ENCODE results near the gene ELSPBP1. TPM values are rescaled to one million over a fixed set of nuclear protein-coding genes. Genes with fewer than 3 reads are reported as not detected.
"Not testable (repeated sequence)": the region's sequence is repeated elsewhere in the genome, so short reads cannot be mapped to it uniquely, and the experiment has no call there.

The ELSPBP1 gene
- total RNA-seq, 2 experiments from 2014 or later = not detected

GRCh38 chr19:48051335-48052033 is 57.1 kb downstream of the ELSPBP1 start:
- ATAC-seq (no peak), DNase-seq (no peak)
- no peak overlapping the region for H3K4me3 Mint-ChIP-seq
- H3K27me3 Mint-ChIP-seq = no peaks in the 10 kb centered on the region
- intact Hi-C loops (cut with DNase I, micrococcal nuclease) = no loop called here
- no peaks in the 10 kb centered on the region for H3K4me1 Mint-ChIP-seq
- H3K9me3 Mint-ChIP-seq (ENCODE audit: low read depth) = no peaks in the 10 kb centered on the region
- CTCF ChIA-PET = no interaction called here
- H3K27ac Mint-ChIP-seq = no peak overlapping the region
- peaks cover 4% of the 10 kb centered on the region for H3K36me3 Mint-ChIP-seq (ENCODE audit: low read depth)
- POLR2A ChIA-PET = no interaction called here

GRCh38 chr19:48053076-48053475 is 58.6 kb downstream of the ELSPBP1 start:
- intact Hi-C loops (cut with DNase I, micrococcal nuclease) = no loop called here
- Mint-ChIP-seq H3K27ac (no peak overlapping the region), H3K9me3 (ENCODE audit: low read depth) (no peaks in the 10 kb centered on the region), H3K4me3 (no peak overlapping the region), H3K4me1 (no peaks in the 10 kb centered on the region), H3K36me3 (ENCODE audit: low read depth) (peaks cover 4% of the 10 kb centered on the region), H3K27me3 (no peaks in the 10 kb centered on the region)
- ChIA-PET CTCF (interaction anchor here (0.6 kb wide), 1 partner anchor 177 kb away, joined by 3 read pairs; no protein-coding TSS in a partner anchor), POLR2A (no interaction called here)
- no peak for DNase-seq
- no peak for ATAC-seq

GRCh38 chr19:48053856-48054255 is 59.4 kb downstream of the ELSPBP1 start:
- ChIA-PET POLR2A (no interaction called here), CTCF (interaction anchor here (0.6 kb wide), 1 partner anchor 178 kb away, joined by 3 read pairs; no protein-coding TSS in a partner anchor)
- Mint-ChIP-seq H3K9me3 (ENCODE audit: low read depth) (no peaks in the 10 kb centered on the region), H3K27ac (no peak overlapping the region), H3K4me1 (no peaks in the 10 kb centered on the region), H3K27me3 (no peaks in the 10 kb centered on the region), H3K4me3 (no peak overlapping the region), H3K36me3 (ENCODE audit: low read depth) (peaks cover 4% of the 10 kb centered on the region)
- intact Hi-C loops (cut with DNase I, micrococcal nuclease) = no loop called here
- no peak for ATAC-seq
- no peak for DNase-seq

GRCh38 chr19:48059331-48059730 is 64.9 kb downstream of the ELSPBP1 start:
- no peaks in the 10 kb centered on the region for H3K9me3 Mint-ChIP-seq (ENCODE audit: low read depth)
- no peak overlapping the region for H3K4me3 Mint-ChIP-seq
- CTCF ChIA-PET = interaction anchor here (0.6 kb wide), 2 partner anchors 16 to 66 kb away, joined by 3 read pairs; no protein-coding TSS in a partner anchor
- no peaks in the 10 kb centered on the region for H3K36me3 Mint-ChIP-seq (ENCODE audit: low read depth)
- POLR2A ChIA-PET = interaction anchor here (0.6 kb wide), 2 partner anchors 199 to 207 kb away, joined by 6 to 11 read pairs; no protein-coding TSS in a partner anchor
- no peak for ATAC-seq
- peak; percentile 38 for DNase-seq
- H3K27me3 Mint-ChIP-seq = no peaks in the 10 kb centered on the region
- no peaks in the 10 kb centered on the region for H3K4me1 Mint-ChIP-seq
- no peak overlapping the region for H3K27ac Mint-ChIP-seq
- intact Hi-C loops (cut with DNase I, micrococcal nuclease) = no loop called here

- POLR2A ChIA-PET = no interaction called here
- no peaks in the 10 kb centered on the region for H3K36me3 Mint-ChIP-seq (ENCODE audit: low read depth)
- no peaks in the 10 kb centered on the region for H3K9me3 Mint-ChIP-seq (ENCODE audit: low read depth)
- no peak overlapping the region for H3K4me3 Mint-ChIP-seq
- H3K27me3 Mint-ChIP-seq = no peaks in the 10 kb centered on the region
- intact Hi-C loops (cut with DNase I, micrococcal nuclease) = no loop called here
- no peak for ATAC-seq
- no peak overlapping the region for H3K27ac Mint-ChIP-seq
- no peak for DNase-seq
- CTCF ChIA-PET = no interaction called here
- H3K4me1 Mint-ChIP-seq = no peaks in the 10 kb centered on the region
These were observed 65.9 kb downstream of the ELSPBP1 start for GRCh38 chr19:48060381-48060780.

GRCh38 chr19:48061401-48062344 is 67.2 kb downstream of the ELSPBP1 start:
- no peak for DNase-seq
- H3K9me3 Mint-ChIP-seq (ENCODE audit: low read depth) = no peaks in the 10 kb centered on the region
- ChIA-PET CTCF (interaction anchor here (1.3 kb wide), 1 partner anchor 99 kb away, joined by 5 read pairs; no protein-coding TSS in a partner anchor), POLR2A (no interaction called here)
- intact Hi-C loops (cut with DNase I, micrococcal nuclease) = no loop called here
- no peak for ATAC-seq
- no peaks in the 10 kb centered on the region for H3K27me3 Mint-ChIP-seq
- no peaks in the 10 kb centered on the region for H3K4me1 Mint-ChIP-seq
- H3K4me3 Mint-ChIP-seq = no peak overlapping the region
- H3K27ac Mint-ChIP-seq = no peak overlapping the region
- no peaks in the 10 kb centered on the region for H3K36me3 Mint-ChIP-seq (ENCODE audit: low read depth)

GRCh38 chr19:48064509-48064908 is 70.1 kb downstream of the ELSPBP1 start:
- ChIA-PET POLR2A (no interaction called here), CTCF (no interaction called here)
- ATAC-seq (no peak), DNase-seq (no peak)
- Mint-ChIP-seq H3K4me1 (no peaks in the 10 kb centered on the region), H3K9me3 (ENCODE audit: low read depth) (no peaks in the 10 kb centered on the region), H3K36me3 (ENCODE audit: low read depth) (no peaks in the 10 kb centered on the region), H3K27me3 (no peaks in the 10 kb centered on the region), H3K4me3 (no peak overlapping the region), H3K27ac (no peak overlapping the region)
- intact Hi-C loops (cut with DNase I, micrococcal nuclease) = no loop called here

- CTCF ChIA-PET = interaction anchor here (1.0 kb wide), 1 partner anchor 106 kb away, joined by 3 read pairs; no protein-coding TSS in a partner anchor
- no peak overlapping the region for H3K27ac Mint-ChIP-seq
These were observed 75.0 kb downstream of the ELSPBP1 start for GRCh38 chr19:48069435-48069834.

GRCh38 chr19:48070177-48070769 is 75.8 kb downstream of the ELSPBP1 start:
- intact Hi-C loops (cut with DNase I, micrococcal nuclease); POLR2A ChIA-PET; ATAC-seq: not testable (repeated sequence)

More at GRCh38 chr19:48069435-48069834, 75.0 kb downstream of the ELSPBP1 start:
- no peaks in the 10 kb centered on the region for H3K4me1 Mint-ChIP-seq
- intact Hi-C loops (cut with DNase I, micrococcal nuclease) = no loop called here
- ATAC-seq = no peak
- POLR2A ChIA-PET = no interaction called here
- H3K9me3 Mint-ChIP-seq (ENCODE audit: low read depth) = no peaks in the 10 kb centered on the region
- DNase-seq = no peak
- H3K27me3 Mint-ChIP-seq = no peaks in the 10 kb centered on the region
- H3K4me3 Mint-ChIP-seq = no peak overlapping the region
- H3K36me3 Mint-ChIP-seq (ENCODE audit: low read depth) = peaks cover 6% of the 10 kb centered on the region

More at GRCh38 chr19:48070177-48070769, 75.8 kb downstream of the ELSPBP1 start:
- H3K9me3 Mint-ChIP-seq (ENCODE audit: low read depth); H3K36me3 Mint-ChIP-seq (ENCODE audit: low read depth); H3K27ac Mint-ChIP-seq; H3K4me1 Mint-ChIP-seq; DNase-seq; H3K4me3 Mint-ChIP-seq; H3K27me3 Mint-ChIP-seq: not testable (repeated sequence)
- CTCF ChIA-PET = interaction anchor here (1.0 kb wide), 1 partner anchor 107 kb away, joined by 3 read pairs; no protein-coding TSS in a partner anchor
